PC-3 (cell line): ENCODE measurements around the gene KCNG2. TPM values are rescaled to one million over a fixed set of nuclear protein-coding genes. Genes with fewer than 3 reads are reported as not detected.

ENCODE experiments used
- ATAC-seq: fragments of 200-7000 bp; cut with Tn5 transposase; 2 replicates; pipeline ENCODE4 v1.9.1; 2020; ENCODE audit warnings: mild to moderate bottlenecking, moderate library complexity
- BruUV-seq: library from RNA; stranded (reverse); fragments of 400-500 nt; replicated peaks from 2 replicates; lab custom pipeline; 2021; lab: Mats Ljungman, UMichigan
- CTCF ChIA-PET: fragments of 300-600 bp; sonication (Branson Sonifier 250); formaldehyde crosslinking; loops from one replicate; lab custom pipeline; 2022; ENCODE audit warnings: antibody characterized with exemption; lab: Charles Lee
- POLR2A ChIA-PET: fragments of 300-600 bp; sonication (Branson Sonifier 250); formaldehyde crosslinking; loops from one replicate; lab custom pipeline; 2022; ENCODE audit warnings: antibody characterized with exemption; ENCODE audit not compliant: unreplicated experiment; lab: Charles Lee
- DNase-seq: peaks from one replicate; pipeline ENCODE4 v3.0.0-alpha.2; 2015
- H2AFZ ChIP-seq: fragments of 300-600 bp; sonication (generic); 2 replicates; pipeline ENCODE4 v1.6.0; 2016; ENCODE audit warnings: antibody characterized with exemption, low read length
- H3F3A ChIP-seq: fragments of 300-600 bp; sonication (generic); one replicate; pipeline ENCODE4 v1.6.0; 2017; ENCODE audit warnings: antibody characterized with exemption, low read length, control low read depth, mild to moderate bottlenecking; ENCODE audit not compliant: unreplicated experiment
- H3K27ac ChIP-seq: fragments of 300-600 bp; sonication (generic); 2 replicates; pipeline ENCODE4 v1.5.1; 2016; ENCODE audit warnings: mild to moderate bottlenecking, low read length
- H3K27me3 ChIP-seq: fragments of 300-600 bp; sonication (generic); 2 replicates; pipeline ENCODE4 v1.6.1; 2016; ENCODE audit warnings: low read length, mixed read lengths
- H3K36me3 ChIP-seq: fragments of 300-600 bp; sonication (generic); 2 replicates; pipeline ENCODE4 v1.6.1; 2016; ENCODE audit warnings: low read depth, mixed run types, low read length, mixed read lengths
- H3K4me1 ChIP-seq: fragments of 300-600 bp; sonication (generic); 2 replicates; pipeline ENCODE4 v1.5.1; 2016; ENCODE audit warnings: low read length; ENCODE audit not compliant: insufficient read depth
- H3K4me2 ChIP-seq: fragments of 300-600 bp; sonication (generic); 2 replicates; pipeline ENCODE4 v1.6.0; 2016; ENCODE audit warnings: low read length
- H3K4me3 ChIP-seq: fragments of 300-600 bp; sonication (generic); 2 replicates; pipeline ENCODE4 v1.5.1; 2016; ENCODE audit warnings: mild to moderate bottlenecking, low read length, mixed read lengths
- H3K79me2 ChIP-seq: fragments of 300-600 bp; sonication (generic); 2 replicates; pipeline ENCODE4 v1.6.1; 2017; ENCODE audit warnings: low read length, mixed read lengths
- H3K9ac ChIP-seq: fragments of 300-600 bp; sonication (generic); 2 replicates; pipeline ENCODE4 v1.6.0; 2016; ENCODE audit warnings: mild to moderate bottlenecking, low read length
- H3K9me2 ChIP-seq: fragments of 300-600 bp; sonication (generic); replicated peaks from 2 replicates; pipeline ENCODE4 v1.6.1; 2016; ENCODE audit warnings: mixed run types, low read length, mixed read lengths
- H3K9me3 ChIP-seq: fragments of 300-600 bp; sonication (generic); 2 replicates; pipeline ENCODE4 v1.6.1; 2016; ENCODE audit warnings: low read length, mixed read lengths
- H4K20me1 ChIP-seq: fragments of 300-600 bp; sonication (generic); 2 replicates; pipeline ENCODE4 v1.6.1; 2016; ENCODE audit warnings: low read length, mixed read lengths
- EZH2 ChIP-seq: fragments of 300-600 bp; sonication (generic); IDR thresholded peaks from one replicate; pipeline ENCODE4 v1.6.1; 2017; ENCODE audit warnings: antibody characterized with exemption, mild to moderate bottlenecking, low read length; ENCODE audit not compliant: unreplicated experiment
- EZH2phosphoT487 ChIP-seq: fragments of 300-600 bp; sonication (generic); IDR thresholded peaks from 2 replicates; pipeline ENCODE4 v1.6.1; 2018; ENCODE audit warnings: mild to moderate bottlenecking, antibody characterized with exemption, low read length, borderline replicate concordance
- intact Hi-C: fragments of 100-400 bp; cut with micrococcal nuclease; formaldehyde crosslinking; loops from 2 replicates; pipeline ENCODE4 v1.9.0; 2023
- total RNA-seq: library from RNA; depleted of rRNA; stranded (reverse); fragments of >200 nt; gene quantifications from 2 replicates; pipeline ENCODE4 v1.2.3, GENCODE V29; 2014
- TF ChIP-seq, protein P1 (sequence below): fragments of 300-600 bp; sonication (generic); conservative IDR thresholded peaks from 2 replicates; pipeline ENCODE4 v1.5.1; 2017; ENCODE audit warnings: antibody characterized with exemption, low read depth, mild to moderate bottlenecking, low read length

KCNG2 gene
- total RNA-seq, 1 experiment from 2014 or later, result not detected

DNA sequence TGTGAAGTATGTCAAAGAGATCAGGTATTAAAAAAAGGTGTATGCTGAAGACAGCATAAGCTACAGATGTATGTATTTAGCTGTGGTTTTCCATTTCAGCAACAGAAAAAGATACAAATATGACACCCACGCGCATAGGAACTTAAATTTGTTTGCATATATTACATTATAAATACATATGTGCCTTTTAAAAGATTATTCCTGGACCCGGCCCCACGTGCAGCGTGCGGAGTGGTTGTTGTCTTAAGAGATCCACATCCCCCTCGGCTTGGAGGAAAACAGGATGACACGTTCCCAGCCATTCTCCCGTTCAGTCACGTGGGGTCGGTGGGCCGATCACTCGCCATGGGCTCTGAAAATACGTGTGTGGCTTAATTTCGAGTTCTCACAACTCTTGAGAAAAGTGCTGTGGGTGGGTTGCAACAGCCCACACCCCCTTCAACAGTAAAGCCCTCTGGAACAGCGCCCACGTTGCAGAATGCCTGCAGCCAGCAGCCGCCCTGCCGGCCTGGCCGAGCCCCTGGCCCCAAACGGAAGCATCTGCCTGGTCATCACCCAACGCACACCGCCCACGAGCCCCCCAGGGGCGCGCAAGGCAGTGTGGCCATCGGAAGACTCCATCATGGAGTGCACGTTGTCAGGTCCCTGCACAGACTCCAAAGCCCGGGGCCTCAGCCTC is 18.6 kb upstream of the KCNG2 start:
- H4K20me1 ChIP-seq, result no peaks in the 10 kb centered on the region
- POLR2A ChIA-PET, result interaction anchor here (0.6 kb wide), 1 partner anchor 93 kb away, joined by 7 read pairs; no protein-coding TSS in a partner anchor
- no peak overlapping the region for H3K27ac ChIP-seq
- H3K9me2 ChIP-seq, result no peaks in the 10 kb centered on the region
- H3K9me3 ChIP-seq, result no peaks in the 10 kb centered on the region
- no peak overlapping the region for H2AFZ ChIP-seq
- DNase-seq (no peak), ATAC-seq (no peak)
- TF ChIP-seq, protein P1, sequence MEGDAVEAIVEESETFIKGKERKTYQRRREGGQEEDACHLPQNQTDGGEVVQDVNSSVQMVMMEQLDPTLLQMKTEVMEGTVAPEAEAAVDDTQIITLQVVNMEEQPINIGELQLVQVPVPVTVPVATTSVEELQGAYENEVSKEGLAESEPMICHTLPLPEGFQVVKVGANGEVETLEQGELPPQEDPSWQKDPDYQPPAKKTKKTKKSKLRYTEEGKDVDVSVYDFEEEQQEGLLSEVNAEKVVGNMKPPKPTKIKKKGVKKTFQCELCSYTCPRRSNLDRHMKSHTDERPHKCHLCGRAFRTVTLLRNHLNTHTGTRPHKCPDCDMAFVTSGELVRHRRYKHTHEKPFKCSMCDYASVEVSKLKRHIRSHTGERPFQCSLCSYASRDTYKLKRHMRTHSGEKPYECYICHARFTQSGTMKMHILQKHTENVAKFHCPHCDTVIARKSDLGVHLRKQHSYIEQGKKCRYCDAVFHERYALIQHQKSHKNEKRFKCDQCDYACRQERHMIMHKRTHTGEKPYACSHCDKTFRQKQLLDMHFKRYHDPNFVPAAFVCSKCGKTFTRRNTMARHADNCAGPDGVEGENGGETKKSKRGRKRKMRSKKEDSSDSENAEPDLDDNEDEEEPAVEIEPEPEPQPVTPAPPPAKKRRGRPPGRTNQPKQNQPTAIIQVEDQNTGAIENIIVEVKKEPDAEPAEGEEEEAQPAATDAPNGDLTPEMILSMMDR, result no peak
- TF ChIP-seq EZH2 (no peak), EZH2phosphoT487 (no peak)
- BruUV-seq, result no TSS peak
- no peaks in the 10 kb centered on the region for H3F3A ChIP-seq
- H3K79me2 ChIP-seq, result no peaks in the 10 kb centered on the region
- CTCF ChIA-PET, result no interaction called here
- H3K4me1 ChIP-seq, result no peaks in the 10 kb centered on the region
- H3K9ac ChIP-seq, result no peak overlapping the region
- H3K27me3 ChIP-seq, result peaks cover 28% of the 10 kb centered on the region
- H3K36me3 ChIP-seq, result no peaks in the 10 kb centered on the region
- no peak overlapping the region for H3K4me2 ChIP-seq
- intact Hi-C loops, result no loop called here
- H3K4me3 ChIP-seq, result no peak overlapping the region

DNA sequence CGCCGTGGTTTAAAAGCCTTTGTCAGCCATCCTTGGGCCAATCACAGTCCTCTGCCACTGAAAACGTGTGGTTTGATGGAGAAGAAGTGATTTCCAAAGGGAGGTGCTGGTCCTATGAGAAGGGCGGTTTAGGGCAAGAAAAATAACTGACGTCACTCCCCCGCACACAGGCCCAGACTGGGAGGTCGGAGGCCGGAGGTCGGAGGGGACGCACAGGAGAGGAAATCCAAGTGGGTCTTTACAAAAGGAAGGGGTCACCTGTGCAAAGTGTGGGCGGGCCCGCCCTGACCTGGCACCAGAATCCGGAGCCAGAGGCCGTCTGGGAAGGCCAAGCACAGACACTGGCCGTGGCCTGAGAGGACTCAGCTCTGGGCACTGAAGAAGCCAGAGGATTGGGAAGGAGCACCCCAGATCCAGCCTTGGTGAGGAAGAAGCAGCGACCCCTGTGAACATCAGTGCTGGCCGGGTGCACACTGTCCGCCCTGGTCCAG is 18.0 kb upstream of the KCNG2 start:
- DNase-seq (no peak), ATAC-seq (no peak)
- TF ChIP-seq EZH2 (no peak), EZH2phosphoT487 (no peak)
- TF ChIP-seq, protein P1, result no peak
- intact Hi-C loops, result no loop called here
- Histone ChIP-seq H2AFZ (no peak overlapping the region), H3K79me2 (no peaks in the 10 kb centered on the region), H3F3A (no peaks in the 10 kb centered on the region), H3K4me3 (no peak overlapping the region), H3K9me2 (no peaks in the 10 kb centered on the region), H3K4me1 (no peaks in the 10 kb centered on the region), H3K36me3 (no peaks in the 10 kb centered on the region), H3K27me3 (peaks cover 29% of the 10 kb centered on the region), H3K9me3 (no peaks in the 10 kb centered on the region), H3K27ac (no peak overlapping the region), H3K9ac (no peak overlapping the region), H4K20me1 (no peaks in the 10 kb centered on the region), H3K4me2 (no peak overlapping the region)
- no TSS peak for BruUV-seq
- POLR2A ChIA-PET, result no interaction called here
- CTCF ChIA-PET, result no interaction called here

DNA sequence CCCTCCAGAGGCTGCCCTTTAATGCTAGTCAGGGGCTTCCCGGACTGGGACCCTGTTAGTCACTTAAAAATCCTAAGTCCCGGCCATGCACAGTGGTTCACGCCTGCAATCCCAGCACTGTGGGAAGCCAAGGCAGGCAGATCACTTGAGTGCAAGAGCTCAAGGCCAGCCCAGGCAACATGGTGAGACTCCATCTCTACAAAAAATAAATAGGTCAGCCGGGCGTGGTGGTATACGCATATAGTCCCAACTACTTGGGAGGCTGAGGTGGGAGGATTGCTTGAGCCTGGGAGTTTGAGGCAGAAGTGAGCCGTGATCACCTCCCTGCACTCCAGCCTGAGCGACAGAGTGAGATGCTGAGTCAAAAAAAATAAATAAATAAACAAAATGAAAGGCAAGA is 17.2 kb upstream of the KCNG2 start:
- DNase-seq (no peak), ATAC-seq (no peak)
- TF ChIP-seq, protein P1, result no peak
- no peak for TF ChIP-seq EZH2phosphoT487
- TF ChIP-seq EZH2, result no peak
- intact Hi-C loops, result no loop called here
- POLR2A ChIA-PET, result no interaction called here
- Histone ChIP-seq H3K27me3 (peaks cover 23% of the 10 kb centered on the region), H2AFZ (no peak overlapping the region), H3F3A (no peaks in the 10 kb centered on the region), H3K27ac (no peak overlapping the region), H4K20me1 (no peaks in the 10 kb centered on the region), H3K9me3 (no peaks in the 10 kb centered on the region), H3K4me3 (no peak overlapping the region), H3K79me2 (no peaks in the 10 kb centered on the region), H3K9me2 (no peaks in the 10 kb centered on the region), H3K4me2 (no peak overlapping the region), H3K9ac (no peak overlapping the region), H3K4me1 (no peaks in the 10 kb centered on the region), H3K36me3 (no peaks in the 10 kb centered on the region)
- no TSS peak for BruUV-seq
- CTCF ChIA-PET, result no interaction called here
